Panc1 (cell line): ENCODE data around the gene HCN3. TPM values are rescaled to one million over a fixed set of nuclear protein-coding genes. Genes with fewer than 3 reads are reported as not detected.

ENCODE experiments used
- ATAC-seq: fragments of 200-7000 bp; cut with Tn5 transposase; 2 replicates; pipeline ENCODE4 v1.9.1; 2020; ENCODE audit warnings: mild to moderate bottlenecking, moderate library complexity
- BruUV-seq: library from RNA; stranded (reverse); fragments of 400-500 nt; replicated peaks from 2 replicates; lab custom pipeline; 2021; lab: Mats Ljungman, UMichigan
- CTCF ChIA-PET: fragments of 300-600 bp; sonication (Branson Sonifier 250); formaldehyde crosslinking; loops from one replicate; lab custom pipeline; 2022; ENCODE audit warnings: antibody characterized with exemption; lab: Charles Lee
- POLR2A ChIA-PET: fragments of 300-600 bp; sonication (Branson Sonifier 250); formaldehyde crosslinking; loops from one replicate; lab custom pipeline; 2022; ENCODE audit warnings: antibody characterized with exemption; lab: Charles Lee
- DNase-seq: peaks from one replicate; pipeline ENCODE4 v3.0.0-alpha.2; 2010; ENCODE audit warnings: low read depth, low spot score
- H3K27ac ChIP-seq: 2 replicates; pipeline ENCODE4 v1.5.1; 2011; ENCODE audit warnings: mild to moderate bottlenecking, low read length, inconsistent platforms
- H3K27me3 ChIP-seq: fragments of 200-500 bp; sonication (Bioruptor generic); 2 replicates; pipeline ENCODE4 v1.6.0; 2014; ENCODE audit warnings: low read length, inconsistent platforms; ENCODE audit not compliant: control insufficient read depth, insufficient read depth
- H3K36me3 ChIP-seq: fragments of 200-500 bp; sonication (Bioruptor generic); 2 replicates; pipeline ENCODE4 v1.5.1; 2014; ENCODE audit warnings: inconsistent platforms, mild to moderate bottlenecking, low read length, moderate library complexity; ENCODE audit not compliant: control insufficient read depth, insufficient read depth
- H3K4me1 ChIP-seq: 2 replicates; pipeline ENCODE4 v1.5.1; 2011; ENCODE audit warnings: inconsistent platforms, mild to moderate bottlenecking, low read length, moderate library complexity; ENCODE audit not compliant: control insufficient read depth, insufficient read depth
- H3K4me3 ChIP-seq, 2 experiments: 2 replicates each; pipeline ENCODE4 v1.5.1; 2011 to 2012; ENCODE audit warnings: low read depth in 2 of 2, low read length in 2 of 2, mild to moderate bottlenecking in 2 of 2, inconsistent platforms in 1 of 2, moderate library complexity in 1 of 2
- H3K9me3 ChIP-seq: fragments of 200-500 bp; sonication (Bioruptor generic); 2 replicates; pipeline ENCODE4 v1.5.1; 2014; ENCODE audit warnings: low read depth, mild to moderate bottlenecking, inconsistent platforms, low read length, moderate library complexity; ENCODE audit not compliant: control insufficient read depth, insufficient read depth
- CTCF ChIP-seq: fragments of 450-650 bp; IDR thresholded peaks from 2 replicates; pipeline ENCODE4 v1.5.1; 2017; ENCODE audit warnings: mild to moderate bottlenecking
- POLR2AphosphoS5 ChIP-seq: IDR thresholded peaks from 2 replicates; pipeline ENCODE4 v1.6.1; 2012; ENCODE audit warnings: mild to moderate bottlenecking, low read depth, low read length, moderate library complexity
- REST ChIP-seq, 2 experiments: IDR thresholded peaks; 2 replicates each; pipeline ENCODE4 v1.6.1; 2011 to 2012; ENCODE audit warnings: low read depth in 2 of 2, control low read depth in 1 of 2, low read length in 1 of 2, mild to moderate bottlenecking in 1 of 2, moderate library complexity in 1 of 2; ENCODE audit not compliant: insufficient read depth in 1 of 2
- SIN3A ChIP-seq: IDR thresholded peaks from 2 replicates; pipeline ENCODE4 v1.6.1; 2012; ENCODE audit warnings: low read depth, mild to moderate bottlenecking, low read length, moderate library complexity, borderline replicate concordance; ENCODE audit not compliant: insufficient read depth
- TCF7L2 ChIP-seq: IDR thresholded peaks from 2 replicates; pipeline ENCODE4 v1.6.1; 2011; ENCODE audit warnings: mild to moderate bottlenecking, low read depth, low read length, inconsistent platforms
- in situ Hi-C: cut with HindIII; loops from 2 replicates; pipeline ENCODE4 v1.10.0; 2016; ENCODE audit warnings: low sequenced_read_pairs, low pct_unique_long_range_greater_than_20kb
- intact Hi-C: fragments of 100-400 bp; cut with micrococcal nuclease; formaldehyde crosslinking; loops from one replicate; pipeline ENCODE4 v1.10.0; 2022; ENCODE audit not compliant: unreplicated experiment
- total RNA-seq: library from RNA; stranded (reverse); gene quantifications from one replicate; pipeline ENCODE4 v1.2.1, GENCODE V29; 2021; ENCODE audit not compliant: unreplicated experiment

The HCN3 gene
- total RNA-seq, 1 experiment from 2014 or later = 7.8 TPM

GRCh38 chr1:155294520-155295182, 17.4 kb downstream of the HCN3 start:
- H3K4me3 ChIP-seq = no peak overlapping the region
- H3K27me3 ChIP-seq = no peaks in the 10 kb centered on the region
- no peaks in the 10 kb centered on the region for H3K9me3 ChIP-seq
- ATAC-seq (no peak), DNase-seq (no peak)
- CTCF ChIA-PET = no interaction called here
- H3K36me3 ChIP-seq = no peaks in the 10 kb centered on the region
- H3K4me1 ChIP-seq = no peaks in the 10 kb centered on the region
- TF ChIP-seq SIN3A (no peak), CTCF (no peak)
- no TSS peak for BruUV-seq
- POLR2A ChIA-PET = interaction anchor here (0.5 kb wide), 1 partner anchor 91 kb away, joined by 3 read pairs; no protein-coding TSS in a partner anchor
- intact Hi-C loops = no loop called here
- in situ Hi-C loops = no loop called here
- no peak overlapping the region for H3K27ac ChIP-seq

DNA sequence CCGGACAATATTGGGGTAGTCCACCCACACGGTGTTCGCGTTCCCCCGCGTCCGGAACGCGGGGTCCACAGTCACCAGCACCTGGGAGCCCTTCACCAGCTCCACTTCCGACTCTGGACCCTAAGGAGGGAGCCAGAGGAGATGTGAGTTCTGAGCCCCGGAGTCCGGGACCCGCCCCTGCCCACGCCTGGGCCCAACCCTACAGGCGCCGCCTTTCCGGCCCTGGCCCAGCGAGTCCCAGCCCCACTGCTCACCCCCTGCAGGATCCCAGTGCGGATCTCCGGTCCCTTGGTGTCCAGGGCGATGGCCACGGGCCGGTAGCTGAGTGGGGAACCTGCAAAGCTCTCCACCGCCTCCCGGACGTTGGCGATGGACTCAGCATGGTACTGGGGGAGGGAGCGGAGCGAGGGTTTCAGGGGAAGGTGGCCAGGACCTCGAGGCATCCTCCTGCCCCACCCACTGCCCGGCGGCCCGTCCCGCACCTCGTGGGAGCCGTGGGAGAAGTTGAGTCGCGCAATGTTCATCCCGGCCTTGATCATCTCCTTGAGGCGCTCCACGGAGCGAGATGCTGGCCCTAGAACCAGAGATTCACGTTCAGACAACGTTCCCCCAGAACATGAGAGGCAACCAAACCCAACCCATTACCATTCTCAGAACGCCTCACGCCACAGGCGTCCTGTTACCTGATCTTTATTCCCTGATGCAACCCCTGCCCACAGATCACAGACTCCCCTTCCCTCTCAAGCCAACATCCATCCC, 18.1 kb downstream of the HCN3 start:
- BruUV-seq = no TSS peak
- DNase-seq = no peak
- CTCF ChIA-PET = no interaction called here
- no peak overlapping the region for H3K4me3 ChIP-seq
- H3K9me3 ChIP-seq = no peaks in the 10 kb centered on the region
- in situ Hi-C loops = no loop called here
- intact Hi-C loops = no loop called here
- POLR2A ChIA-PET = interaction anchor here (0.5 kb wide), 1 partner anchor 92 kb away, joined by 3 read pairs; no protein-coding TSS in a partner anchor
- H3K36me3 ChIP-seq = no peaks in the 10 kb centered on the region
- no peaks in the 10 kb centered on the region for H3K4me1 ChIP-seq
- no peak for TF ChIP-seq CTCF
- no peak for TF ChIP-seq POLR2AphosphoS5
- TF ChIP-seq REST (IDR thresholded peaks at IDR 0.05; ENCODE audit: insufficient read depth in 1 of 2, low read depth in 2 of 2, low read length in 1 of 2) = no peak
- TF ChIP-seq TCF7L2 = no peak
- no peak overlapping the region for H3K27ac ChIP-seq
- H3K27me3 ChIP-seq = no peaks in the 10 kb centered on the region
- ATAC-seq = no peak
